ENCODE measurements around the gene RIF1. TPM values are rescaled to one million over a fixed set of nuclear protein-coding genes. Genes with fewer than 3 reads are reported as not detected.

The RIF1 gene
- total and polyA plus RNA-seq, 12 donors: 2.0 to 19.3 (median 14.5) TPM

- Histone ChIP-seq H3K27me3 (no peaks in the 10 kb centered on the region), H3K4me3 (no peak overlapping the region), H3K36me3 (peaks cover 0 to 70% (median 6%) of the 10 kb centered on the region in 9 donors), H3K4me1 (no peaks in the 10 kb centered on the region), H3K9me3 (no peaks in the 10 kb centered on the region), H3K27ac (no peak overlapping the region)
- DNase-seq: no peak
- intact Hi-C loops (cut with DNase I): no loop called here
- 97 to 98% methylated on average over 4 of the region's 4 CpGs for WGBS, 2 donors
- ATAC-seq: no peak
- TF ChIP-seq CTCF (IDR thresholded peaks at IDR 0.05): no peak
Observed at GRCh38 chr2:151484100-151484499, 74.4 kb downstream of the RIF1 start.

- Histone ChIP-seq H3K4me1 (no peaks in the 10 kb centered on the region), H3K9me3 (no peaks in the 10 kb centered on the region), H3K36me3 (peaks cover 0 to 59% (median 6%) of the 10 kb centered on the region in 9 donors), H3K4me3 (no peak overlapping the region), H3K27ac (no peak overlapping the region), H3K27me3 (no peaks in the 10 kb centered on the region)
- DNase-seq (no peak), ATAC-seq (no peak)
- intact Hi-C loops (cut with DNase I): loop anchor here in 1 of 10 donors (5.0 kb wide), 1 partner anchor 724 kb away; no protein-coding TSS in a partner anchor
- TF ChIP-seq CTCF (IDR thresholded peaks at IDR 0.05): no peak
- 93 to 94% methylated on average over 1 of the region's 1 CpG for WGBS, 2 donors
Observed at GRCh38 chr2:151486053-151486452, 76.4 kb downstream of the RIF1 start.

GRCh38 chr2:151490276-151490675 lies 80.6 kb downstream of the RIF1 start:
- WGBS, 2 donors: 97% methylated on average over 9 of the region's 9 CpGs
- no peak for TF ChIP-seq CTCF (IDR thresholded peaks at IDR 0.05)
- no peak overlapping the region for H3K27ac ChIP-seq
- peaks cover 0 to 19% (median 0%) of the 10 kb centered on the region in 9 donors for H3K36me3 ChIP-seq
- no peaks in the 10 kb centered on the region for H3K9me3 ChIP-seq
- no peaks in the 10 kb centered on the region for H3K27me3 ChIP-seq
- no peak for DNase-seq
- H3K4me1 ChIP-seq: no peaks in the 10 kb centered on the region
- intact Hi-C loops (cut with DNase I): no loop called here
- no peak for ATAC-seq
- H3K4me3 ChIP-seq: no peak overlapping the region

- H3K27me3 ChIP-seq: no peaks in the 10 kb centered on the region
- H3K36me3 ChIP-seq: peaks cover 0 to 10% (median 0%) of the 10 kb centered on the region in 9 donors
- no peak for TF ChIP-seq CTCF (IDR thresholded peaks at IDR 0.05)
- no peaks in the 10 kb centered on the region for H3K9me3 ChIP-seq
- no peaks in the 10 kb centered on the region for H3K4me1 ChIP-seq
- DNase-seq: no peak
- H3K4me3 ChIP-seq: no peak overlapping the region
- H3K27ac ChIP-seq: no peak overlapping the region
- no peak for ATAC-seq
- intact Hi-C loops (cut with DNase I): no loop called here
- WGBS, 2 donors: 95% methylated on average over 4 of the region's 4 CpGs
Observed at GRCh38 chr2:151491496-151491895, 81.8 kb downstream of the RIF1 start.

All from heart right ventricle (tissue), 16 donors.